Mucosa of descending colon (tissue), 3 donors: Measurements from ENCODE around the gene RNF123. TPM values are rescaled to one million over a fixed set of nuclear protein-coding genes. Genes with fewer than 3 reads are reported as not detected.

Experiments
- ATAC-seq: fragments of 200-7000 bp; cut with Tn5 transposase; one replicate; pipeline ENCODE4 v1.9.1; 2020; ENCODE audit warnings: mild to moderate bottlenecking, moderate library complexity
- DNase-seq, 3 donors: peaks; one replicate each; pipeline ENCODE4 v3.0.0-alpha.2; 2020
- H3K36me3 ChIP-seq: fragments of 200-600 bp; one replicate; pipeline ENCODE4 v1.8.0; 2021; ENCODE audit warnings: low read depth, mild to moderate bottlenecking
- H3K4me1 ChIP-seq: fragments of 200-600 bp; one replicate; pipeline ENCODE4 v1.8.0; 2021; ENCODE audit warnings: low read depth, mild to moderate bottlenecking
- H3K4me3 ChIP-seq: fragments of 200-600 bp; one replicate; pipeline ENCODE4 v1.8.0; 2021; ENCODE audit warnings: mild to moderate bottlenecking
- H3K9me3 ChIP-seq: fragments of 200-600 bp; one replicate; pipeline ENCODE4 v1.8.0; 2021; ENCODE audit warnings: mild to moderate bottlenecking
- intact Hi-C, 2 donors: fragments of 100-400 bp; cut with DNase I in 1 of 2; cut with micrococcal nuclease in 1 of 2; formaldehyde crosslinking; loops; one replicate each; pipeline versions ENCODE4 v1.11.0 to v1.11.1; 2022; cut with DNase I, micrococcal nuclease
- long read RNA-seq, 2 donors: library from polyadenylated mRNA; unstranded; transcript quantifications; one replicate each; pipeline ENCODE4 v2.0.0, GENCODE V29; 2019 to 2021
- total RNA-seq, 3 donors: library from RNA; stranded (reverse); fragmentation: NEBNext Ultra II Directional in 2 of 3; extraction: Animal tissue kit (Norgen Biotek cat#: 25700) in 2 of 3; gene quantifications; one replicate each; pipeline versions ENCODE4 v1.2.1 to v1.2.4, GENCODE V29; 2021 to 2023
- TF ChIP-seq, protein P1 (sequence below): fragments of 200-600 bp; IDR thresholded peaks from one replicate; pipeline ENCODE4 v1.8.0; 2022; ENCODE audit warnings: antibody characterized with exemption, mild to moderate bottlenecking
- donor health status: DM: no; HTN: no; CAD: no; lungs with moderate emphysema.
- donor health status: DM: no; HTN: no; CAD: no.
- donor health status: DM: no; HTN: yes; CAD: no.

Gene RNF123
- total RNA-seq: 10 to 100 TPM; 45.5 to 58.1 (median 51.0) TPM
- long read RNA-seq, donor 1, full-length matches to known transcripts: 13 of 49 reads
- long read RNA-seq, donor 1, partial matches to known transcripts: 17 of 49 reads
- long read RNA-seq, donor 1, other reads (novel, unspliced or antisense): 19 of 49 reads
- long read RNA-seq, donor 2, full-length matches to known transcripts: 2 of 8 reads
- long read RNA-seq, donor 2, partial matches to known transcripts: 0 of 8 reads
- long read RNA-seq, donor 2, other reads (novel, unspliced or antisense): 6 of 8 reads

DNA sequence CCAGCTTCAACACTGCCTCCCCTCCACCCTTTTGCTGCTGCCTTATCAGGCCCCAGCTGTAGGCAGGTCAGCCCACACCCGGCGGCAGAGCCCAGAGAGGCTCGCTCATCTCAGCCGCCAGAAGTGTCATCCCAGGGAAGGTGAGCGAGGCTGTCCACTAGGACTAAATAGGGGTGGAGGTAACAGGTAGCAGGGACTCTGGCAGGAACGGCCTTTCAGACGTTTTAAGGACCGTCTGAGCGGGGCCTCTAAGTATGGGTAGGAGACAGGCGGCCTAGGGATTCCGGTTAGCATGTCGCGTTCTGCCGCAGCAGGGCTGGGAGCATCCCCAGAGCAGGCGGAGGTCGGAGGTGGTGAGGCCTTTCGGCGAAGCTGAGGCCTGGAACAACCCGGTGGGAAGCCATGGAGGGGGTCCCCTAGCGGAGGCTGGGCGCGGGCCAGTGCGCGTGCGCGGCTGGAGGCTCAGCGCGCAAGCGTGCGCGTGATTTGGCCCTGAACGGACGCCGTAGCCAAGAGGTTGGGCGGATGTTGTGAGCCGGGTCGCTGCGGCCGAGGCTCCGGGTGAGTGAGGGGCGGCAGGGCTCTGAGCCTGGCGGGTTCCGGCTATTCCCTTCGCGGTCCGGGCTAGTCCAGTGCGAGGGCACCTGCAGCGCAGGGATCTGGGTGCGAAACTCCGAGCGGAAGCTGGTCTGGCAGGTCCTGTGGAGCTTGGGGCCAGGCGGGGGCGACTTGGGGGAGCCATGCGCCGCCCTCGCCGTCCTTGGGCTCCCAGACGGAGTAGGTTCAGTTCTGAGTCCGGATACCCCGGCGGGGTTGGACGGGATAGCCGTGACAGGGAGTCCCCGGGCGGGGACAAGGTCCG lies at the start of gene RNF123, which contains the start of gene MST1:
TSS of gene RNF123 (plus strand) at position 512 of the 862 bp plus-strand sequence. CDS start 1,609 bp downstream, outside the sequence.
TSS of gene MST1 (minus strand) at position 429 of the 862 bp plus-strand sequence. CDS start 783 bp downstream, outside the sequence.
- DNase-seq: peak; percentile 91 to 93 (median 92)
- Histone ChIP-seq H3K4me3 (peak within 1 kb of the TSS; percentile 97), H3K9me3 (no peaks in the 10 kb centered on the region), H3K36me3 (no peaks in the 10 kb centered on the region), H3K4me1 (peaks cover 21% of the 10 kb centered on the region)
- TF ChIP-seq, protein P1, sequence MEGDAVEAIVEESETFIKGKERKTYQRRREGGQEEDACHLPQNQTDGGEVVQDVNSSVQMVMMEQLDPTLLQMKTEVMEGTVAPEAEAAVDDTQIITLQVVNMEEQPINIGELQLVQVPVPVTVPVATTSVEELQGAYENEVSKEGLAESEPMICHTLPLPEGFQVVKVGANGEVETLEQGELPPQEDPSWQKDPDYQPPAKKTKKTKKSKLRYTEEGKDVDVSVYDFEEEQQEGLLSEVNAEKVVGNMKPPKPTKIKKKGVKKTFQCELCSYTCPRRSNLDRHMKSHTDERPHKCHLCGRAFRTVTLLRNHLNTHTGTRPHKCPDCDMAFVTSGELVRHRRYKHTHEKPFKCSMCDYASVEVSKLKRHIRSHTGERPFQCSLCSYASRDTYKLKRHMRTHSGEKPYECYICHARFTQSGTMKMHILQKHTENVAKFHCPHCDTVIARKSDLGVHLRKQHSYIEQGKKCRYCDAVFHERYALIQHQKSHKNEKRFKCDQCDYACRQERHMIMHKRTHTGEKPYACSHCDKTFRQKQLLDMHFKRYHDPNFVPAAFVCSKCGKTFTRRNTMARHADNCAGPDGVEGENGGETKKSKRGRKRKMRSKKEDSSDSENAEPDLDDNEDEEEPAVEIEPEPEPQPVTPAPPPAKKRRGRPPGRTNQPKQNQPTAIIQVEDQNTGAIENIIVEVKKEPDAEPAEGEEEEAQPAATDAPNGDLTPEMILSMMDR: no peak
- intact Hi-C loops: no loop called here
- ATAC-seq: peak; percentile 85

DNA sequence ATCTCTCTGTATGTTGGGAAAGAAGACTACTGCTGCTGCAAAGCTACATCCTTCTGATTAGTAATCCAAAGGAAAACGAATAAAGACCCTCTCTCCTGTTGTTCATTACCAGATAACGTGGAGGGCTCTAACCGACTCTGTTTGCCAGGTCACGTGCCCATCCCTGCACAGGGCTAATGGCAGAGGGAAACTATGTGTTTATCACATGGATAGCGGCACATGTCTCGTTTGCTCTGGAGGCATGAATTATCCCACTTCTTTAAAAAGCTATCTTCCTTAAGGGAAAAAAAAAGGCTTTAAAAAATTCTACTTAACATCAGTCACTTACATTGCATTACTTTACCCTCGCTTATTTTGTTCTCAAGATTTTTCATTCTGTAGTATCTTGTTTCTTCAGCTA lies 48.1 kb upstream of the RNF123 start:
- no peak for ATAC-seq

DNA sequence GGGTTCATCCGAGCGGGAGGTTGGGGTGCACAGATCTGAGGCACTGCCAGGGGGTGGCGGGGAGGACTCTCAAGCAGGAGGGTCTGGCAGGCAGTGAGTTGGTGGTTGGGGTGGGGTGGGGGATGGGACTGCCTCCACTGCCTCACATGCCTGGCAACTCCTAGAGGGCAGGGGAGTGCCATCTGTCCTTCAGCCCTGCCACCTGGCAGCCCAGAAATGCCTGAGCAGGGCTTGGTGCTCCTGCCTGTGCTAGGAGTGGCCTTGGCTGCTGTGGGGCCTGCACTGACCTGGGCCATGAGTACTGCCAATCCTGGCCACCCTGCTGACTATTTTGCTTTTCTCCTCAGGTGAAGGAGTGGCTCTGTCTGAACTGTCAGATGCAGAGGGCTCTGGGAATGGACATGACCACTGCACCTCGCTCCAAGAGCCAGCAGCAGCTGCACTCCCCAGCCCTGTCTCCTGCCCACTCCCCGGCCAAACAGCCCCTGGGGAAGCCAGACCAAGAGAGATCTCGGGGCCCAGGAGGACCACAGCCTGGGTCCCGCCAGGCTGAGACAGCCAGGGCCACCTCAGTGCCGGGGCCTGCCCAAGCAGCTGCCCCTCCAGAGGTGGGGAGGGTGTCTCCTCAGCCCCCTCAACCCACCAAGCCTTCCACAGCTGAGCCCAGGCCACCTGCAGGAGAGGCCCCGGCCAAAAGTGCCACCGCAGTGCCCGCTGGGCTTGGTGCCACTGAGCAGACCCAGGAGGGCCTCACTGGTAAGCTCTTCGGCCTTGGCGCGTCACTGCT lies 47.2 kb upstream of the RNF123 start:
- no peaks in the 10 kb centered on the region for H3K36me3 ChIP-seq
- no peak overlapping the region for H3K4me3 ChIP-seq
- peak in 1 of 3 donors; percentile 9 for DNase-seq
- intact Hi-C loops: no loop called here
- TF ChIP-seq, protein P1: no peak
- no peak for ATAC-seq
- no peaks in the 10 kb centered on the region for H3K9me3 ChIP-seq
- H3K4me1 ChIP-seq: no peaks in the 10 kb centered on the region

More for the DNA sequence above, 48.1 kb upstream of the RNF123 start:
- H3K4me3 ChIP-seq: no peak overlapping the region
- no peaks in the 10 kb centered on the region for H3K9me3 ChIP-seq
- TF ChIP-seq, protein P1: no peak
- H3K36me3 ChIP-seq: no peaks in the 10 kb centered on the region
- intact Hi-C loops: no loop called here
- H3K4me1 ChIP-seq: no peaks in the 10 kb centered on the region
- DNase-seq: no peak

DNA sequence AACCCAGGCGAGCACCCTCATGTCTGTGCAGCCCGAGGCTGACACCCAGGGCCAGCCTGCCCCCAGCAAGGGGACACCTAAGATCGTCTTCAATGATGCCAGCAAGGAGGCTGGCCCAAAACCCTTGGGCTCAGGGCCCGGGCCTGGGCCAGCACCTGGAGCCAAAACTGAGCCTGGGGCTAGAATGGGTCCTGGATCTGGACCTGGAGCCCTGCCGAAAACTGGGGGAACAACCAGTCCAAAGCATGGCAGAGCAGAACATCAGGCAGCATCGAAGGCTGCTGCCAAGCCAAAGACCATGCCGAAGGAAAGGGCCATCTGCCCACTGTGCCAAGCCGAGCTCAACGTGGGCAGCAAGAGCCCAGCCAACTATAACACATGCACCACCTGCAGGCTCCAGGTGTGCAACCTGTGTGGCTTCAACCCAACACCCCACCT lies 46.6 kb upstream of the RNF123 start:
- H3K36me3 ChIP-seq: no peaks in the 10 kb centered on the region
- no peaks in the 10 kb centered on the region for H3K4me1 ChIP-seq
- intact Hi-C loops: no loop called here
- ATAC-seq (no peak), DNase-seq (no peak)
- H3K4me3 ChIP-seq: no peak overlapping the region
- H3K9me3 ChIP-seq: no peaks in the 10 kb centered on the region
- TF ChIP-seq, protein P1: no peak

DNA sequence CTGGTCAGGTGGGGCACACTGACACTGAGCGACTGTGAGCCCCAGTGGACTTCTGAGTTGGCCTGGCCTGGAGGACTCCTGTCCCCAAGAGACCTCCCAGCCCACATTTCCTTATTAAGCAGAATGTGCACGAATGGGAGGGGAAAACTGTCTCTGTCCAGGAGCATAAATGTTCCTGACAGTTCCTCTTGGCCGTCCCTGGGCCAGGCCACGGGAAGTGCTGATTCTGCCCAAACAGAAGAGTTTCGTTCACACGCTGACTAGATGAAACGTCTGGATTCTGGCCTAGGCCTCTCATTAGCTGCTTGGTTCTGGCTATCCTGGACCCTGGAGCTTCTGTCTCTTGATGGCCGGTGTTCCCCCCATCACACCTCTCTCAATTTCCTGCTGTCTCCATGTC lies 44.7 kb upstream of the RNF123 start:
- H3K36me3 ChIP-seq: no peaks in the 10 kb centered on the region
- no peaks in the 10 kb centered on the region for H3K9me3 ChIP-seq
- no peak overlapping the region for H3K4me3 ChIP-seq
- DNase-seq (no peak), ATAC-seq (no peak)
- TF ChIP-seq, protein P1: no peak
- no peaks in the 10 kb centered on the region for H3K4me1 ChIP-seq
- intact Hi-C loops: no loop called here
